K562 (cell line): ENCODE measurements around the gene SLC4A9. TPM values are rescaled to one million over a fixed set of nuclear protein-coding genes. Genes with fewer than 3 reads are reported as not detected.

Source experiments
- ARID3A ChIP-seq: IDR thresholded peaks from 2 replicates; pipeline ENCODE4 v1.6.1; 2012; ENCODE audit warnings: low read depth, low read length, improper control_type of control experiment, borderline replicate concordance
- CTBP1 ChIP-seq: fragments of 450-650 bp; IDR thresholded peaks from 2 replicates; pipeline ENCODE4 v1.6.1; 2016; ENCODE audit warnings: borderline replicate concordance
- CTCF ChIP-seq, 3 experiments: IDR thresholded peaks in 2 of 3; conservative IDR thresholded peaks in 1 of 3; 2 replicates each; pipeline ENCODE4 v1.5.1; 2011 to 2012; ENCODE audit warnings: low read length in 3 of 3, mild to moderate bottlenecking in 3 of 3, control low read depth in 2 of 3, improper control_type of control experiment in 1 of 3, inconsistent platforms in 1 of 3, low read depth in 1 of 3, mixed read lengths in 1 of 3, moderate library complexity in 1 of 3; ENCODE audit not compliant: insufficient read depth in 2 of 3
- CTCFL ChIP-seq: IDR thresholded peaks from 2 replicates; pipeline ENCODE4 v1.6.1; 2011; ENCODE audit warnings: borderline replicate concordance, low read depth, mild to moderate bottlenecking, moderate library complexity, low read length; ENCODE audit not compliant: insufficient read depth, poor library complexity, severe bottlenecking
- EGR1 ChIP-seq: fragments of 450-650 bp; conservative IDR thresholded peaks from 2 replicates; pipeline ENCODE4 v1.6.1; 2017; ENCODE audit warnings: mild to moderate bottlenecking
- EP400 ChIP-seq: fragments of 450-650 bp; IDR thresholded peaks from 2 replicates; pipeline ENCODE4 v1.6.1; 2017; ENCODE audit warnings: antibody characterized with exemption, mild to moderate bottlenecking, moderate library complexity
- FIP1L1 ChIP-seq: fragments of 200-400 bp; formaldehyde crosslinking; IDR thresholded peaks from 2 replicates; pipeline ENCODE4 v1.6.1; 2018; ENCODE audit warnings: mild to moderate bottlenecking, low read depth, low read length; ENCODE audit not compliant: poor library complexity, severe bottlenecking
- GATAD2B ChIP-seq: fragments of 450-650 bp; IDR thresholded peaks from 2 replicates; pipeline ENCODE4 v1.6.1; 2017; ENCODE audit warnings: mild to moderate bottlenecking, borderline replicate concordance
- L3MBTL2 ChIP-seq: fragments of 450-650 bp; IDR thresholded peaks from 2 replicates; pipeline ENCODE4 v1.6.1; 2016; ENCODE audit warnings: mild to moderate bottlenecking, moderate library complexity
- MAZ ChIP-seq, 2 experiments: fragments of 450-650 bp in 1 of 2; sonication (generic) in 1 of 2; formaldehyde crosslinking; IDR thresholded peaks in 1 of 2; conservative IDR thresholded peaks in 1 of 2; 2 replicates each; pipeline versions ENCODE4 v1.4.0 to v1.5.0; 2020; ENCODE audit warnings: mild to moderate bottlenecking in 1 of 2, missing genetic modification reagents in 1 of 2
- MYC ChIP-seq, 2 experiments: fragments of 250-450 bp in 1 of 2; sonication (Bioruptor Pico) in 1 of 2; IDR thresholded peaks; 2 replicates each; pipeline versions ENCODE4 v1.5.1 to v1.6.1; 2012 to 2021; ENCODE audit warnings: low read depth in 2 of 2, borderline replicate concordance in 1 of 2, improper control_type of control experiment in 1 of 2, low read length in 1 of 2, mild to moderate bottlenecking in 1 of 2, moderate library complexity in 1 of 2
- NRF1 ChIP-seq, 2 experiments: fragments of 450-650 bp; IDR thresholded peaks in 1 of 2; conservative IDR thresholded peaks in 1 of 2; 2 replicates each; pipeline ENCODE4 v1.6.1; 2014; ENCODE audit warnings: mild to moderate bottlenecking in 2 of 2
- PYGO2 ChIP-seq: fragments of 450-650 bp; IDR thresholded peaks from 2 replicates; pipeline ENCODE4 v1.6.1; 2016; ENCODE audit warnings: mild to moderate bottlenecking, missing genetic modification characterization, moderate library complexity, missing compliant biosample characterization
- RBFOX2 ChIP-seq: fragments of 200-400 bp; formaldehyde crosslinking; IDR thresholded peaks from 2 replicates; pipeline ENCODE4 v1.6.1; 2017; ENCODE audit warnings: low read depth, mild to moderate bottlenecking, low read length, moderate library complexity
- SMARCC2 ChIP-seq: fragments of 450-650 bp; IDR thresholded peaks from 2 replicates; pipeline ENCODE4 v1.6.1; 2017; ENCODE audit warnings: antibody characterized with exemption, moderate library complexity, mild to moderate bottlenecking, low read depth
- TBP ChIP-seq: optimal IDR thresholded peaks from 2 replicates; pipeline ENCODE3; 2011; ENCODE audit warnings: low read depth, low read length, improper control_type of control experiment
- ZBTB7A ChIP-seq: IDR thresholded peaks from 2 replicates; pipeline ENCODE4 v1.6.1; 2011; ENCODE audit warnings: low read depth, mild to moderate bottlenecking, low read length, moderate library complexity, borderline replicate concordance; ENCODE audit not compliant: control insufficient read depth
- ZNF277 ChIP-seq: fragments of 250-450 bp; sonication (Bioruptor Pico); IDR thresholded peaks from 2 replicates; pipeline ENCODE4 v1.8.0; 2022; ENCODE audit warnings: inconsistent platforms, mild to moderate bottlenecking, moderate library complexity, borderline replicate concordance
- polyA plus RNA-seq, 8 experiments: library from polyadenylated mRNA; depleted of rRNA in 4 of 8; stranded (reverse) in 5 of 8; unstranded in 3 of 8; fragments of >200 nt; fragmentation: Nextera tagmentation in 2 of 8; fragmentation: Illumina TruSeq in 1 of 8; extraction: Ambion mirVana in 2 of 8; extraction: Trizol in 1 of 8; gene quantifications; 2 replicates each; pipeline versions ENCODE4 v1.2.1 to v1.2.3, GENCODE V29; 2011 to 2014; ENCODE audit warnings: inconsistent platforms in 1 of 8, missing spikeins in 1 of 8
- total RNA-seq, 7 experiments: library from RNA; depleted of rRNA in 6 of 7; stranded (reverse); fragments of >200 nt in 6 of 7; fragmentation: Illumina TruSeq in 2 of 7; extraction: Trizol in 2 of 7; gene quantifications; 2 replicates each; pipeline versions ENCODE4 v1.2.1 to v1.2.3, GENCODE V29; 2011 to 2021; ENCODE audit warnings: low replicate concordance in 1 of 7

SLC4A9 gene
- total and polyA plus RNA-seq, 9 of the 15 experiments (the other 6 are each of a cell fraction or from before 2014, with no cell fraction given), result 0.05 to 0.13 TPM; not detected in 7

- TF ChIP-seq ZBTB7A (peak; percentile 80; the same call in 1 of the 2 replicates), MAZ (CRISPR knock-in tag; conservative IDR thresholded peaks at IDR 0.05 in 1 of 2, IDR thresholded peaks at IDR 0.05 in 1 of 2) (peak; percentile 71 to 79), L3MBTL2 (peak; percentile 63; the same call in 1 of the 2 replicates), RBFOX2 (peak; percentile 85), PYGO2 (tag) (no peak), EGR1 (0 out of 2 replicates have a peak, but pooled peaks have one; percentile 15), EP400 (peak; percentile 24; the same call in 1 of the 2 replicates), ARID3A (no peak), MYC (IDR thresholded peaks at IDR 0.05; ENCODE audit: low read depth, low read length) (peak; percentile 46; the same call in 1 of the 2 replicates), MYC (CRISPR knock-in tag; IDR thresholded peaks at IDR 0.05; ENCODE audit: borderline replicate concordance, low read depth) (no peak), SMARCC2 (no peak), FIP1L1 (peak; percentile 41), ZNF277 (CRISPR knock-in tag) (no peak), NRF1 (conservative IDR thresholded peaks at IDR 0.05 in 1 of 2, IDR thresholded peaks at IDR 0.05 in 1 of 2) (peak; percentile 55 to 61; a peak in 2 of 4 replicates), CTCF (IDR thresholded peaks at IDR 0.05 in 2 of 3, conservative IDR thresholded peaks at IDR 0.05 in 1 of 3; ENCODE audit: insufficient read depth in 2 of 3, low read depth in 1 of 3, low read length in 3 of 3) (peak; percentile 77 to 82 (median 80)), CTBP1 (peak; percentile 77; the same call in 1 of the 2 replicates), TBP (peak; percentile 80), CTCFL (peak; percentile 46), GATAD2B (peak; percentile 23; the same call in 1 of the 2 replicates)
Observed at GRCh38 chr5:140346348-140347221, 13.4 kb upstream of the SLC4A9 start, which contains the start of gene HBEGF (continued).
